H1 (cell line): ENCODE results near the gene PDE4D. TPM values are rescaled to one million over a fixed set of nuclear protein-coding genes. Genes with fewer than 3 reads are reported as not detected.

Experiments
- CTCF ChIA-PET: fragments of 300-600 bp; sonication (Branson Sonifier 250); formaldehyde crosslinking; loops from one replicate; lab custom pipeline; 2021; ENCODE audit not compliant: partially characterized antibody; lab: Charles Lee
- POLR2A ChIA-PET: fragments of 300-600 bp; sonication (Branson Sonifier 250); formaldehyde crosslinking; loops from one replicate; lab custom pipeline; 2021; ENCODE audit warnings: inconsistent platforms; ENCODE audit not compliant: partially characterized antibody; lab: Charles Lee
- DNase-seq, 2 experiments: peaks; one replicate each; pipeline versions ENCODE4 v3.0.0 to v3.0.0-alpha.2; 2010 to 2022; ENCODE audit warnings: low spot score in 2 of 2, low read depth in 1 of 2, mixed read lengths in 1 of 2
- FAIRE-seq: peaks from 2 replicates; lab custom pipeline; 2011; peaks lifted over from hg19 to GRCh38; lab: Jason Lieb, UNC
- H2AFZ ChIP-seq: 2 replicates; pipeline ENCODE4 v1.8.1; 2012; ENCODE audit warnings: low read length, inconsistent platforms
- H2AK5ac ChIP-seq: 2 replicates; pipeline ENCODE4 v1.6.1; 2013; ENCODE audit warnings: low read depth, low read length
- H2BK120ac ChIP-seq: replicated peaks from 2 replicates; pipeline ENCODE3; 2013; ENCODE audit warnings: low read depth, low read length, inconsistent platforms
- H2BK12ac ChIP-seq: 2 replicates; pipeline ENCODE4 v1.6.1; 2013; ENCODE audit warnings: low read depth, low read length
- H2BK15ac ChIP-seq: 2 replicates; pipeline ENCODE4 v1.6.1; 2013; ENCODE audit warnings: low read length
- H2BK20ac ChIP-seq: 2 replicates; pipeline ENCODE4 v1.6.1; 2013; ENCODE audit warnings: low read length
- H2BK5ac ChIP-seq: 2 replicates; pipeline ENCODE4 v1.6.1; 2013; ENCODE audit warnings: low read depth, low read length
- H3K14ac ChIP-seq: 2 replicates; pipeline ENCODE4 v1.6.1; 2013; ENCODE audit warnings: inconsistent platforms; ENCODE audit not compliant: insufficient read length
- H3K18ac ChIP-seq: 2 replicates; pipeline ENCODE4 v1.6.1; 2013; ENCODE audit warnings: low read length; ENCODE audit errors: extremely low read depth
- H3K23ac ChIP-seq: 2 replicates; pipeline ENCODE4 v1.6.1; 2013; ENCODE audit warnings: inconsistent platforms; ENCODE audit not compliant: insufficient read length
- H3K23me2 ChIP-seq: 2 replicates; pipeline ENCODE4 v1.6.1; 2013; ENCODE audit warnings: low read depth, low read length
- H3K27ac ChIP-seq: 2 replicates; pipeline ENCODE4 v1.6.1; 2011; ENCODE audit warnings: low read depth, low read length, inconsistent platforms
- H3K27me3 ChIP-seq, 4 experiments: replicated peaks in 1 of 4; 1 replicate in 1 of 4; 2 replicates in 3 of 4; pipeline versions ENCODE4 v1.6.1 to v1.8.1; 2011 to 2013; ENCODE audit warnings: low read length in 3 of 4, mild to moderate bottlenecking in 3 of 4, inconsistent platforms in 2 of 4, mixed read lengths in 2 of 4, moderate library complexity in 1 of 4; ENCODE audit not compliant: control insufficient read depth in 3 of 4, insufficient read depth in 3 of 4; ENCODE audit errors: extremely low read depth in 1 of 4
- H3K36me3 ChIP-seq, 4 experiments: 2 replicates each; pipeline versions ENCODE4 v1.6.1 to v1.8.1; 2011 to 2013; ENCODE audit warnings: mild to moderate bottlenecking in 4 of 4, low read length in 3 of 4, moderate library complexity in 2 of 4, control low read depth in 1 of 4, inconsistent platforms in 1 of 4; ENCODE audit not compliant: insufficient read depth in 4 of 4, control insufficient read depth in 2 of 4
- H3K4ac ChIP-seq: replicated peaks from 2 replicates; pipeline ENCODE3; 2013; ENCODE audit warnings: low read length, low read depth, mixed read lengths, inconsistent platforms; ENCODE audit not compliant: insufficient read length
- H3K4me1 ChIP-seq, 4 experiments: replicated peaks in 1 of 4; 1 replicate in 1 of 4; 2 replicates in 3 of 4; pipeline versions ENCODE4 v1.6.1 to v1.8.1; 2011 to 2013; ENCODE audit warnings: low read length in 3 of 4, inconsistent platforms in 2 of 4, mixed read lengths in 1 of 4; ENCODE audit not compliant: insufficient read depth in 4 of 4, control insufficient read depth in 3 of 4
- H3K4me2 ChIP-seq, 2 experiments: 2 replicates each; pipeline versions ENCODE4 v1.6.1 to v1.8.1; 2011 to 2013; ENCODE audit warnings: low read depth in 2 of 2, low read length in 2 of 2, control low read depth in 1 of 2, inconsistent platforms in 1 of 2, mild to moderate bottlenecking in 1 of 2; ENCODE audit not compliant: insufficient read depth in 1 of 2
- H3K4me3 ChIP-seq, 4 experiments: fragments of 200-600, 300-600 bp in 1 of 4; sonication (generic), shearing (Covaris generic), sonication (Bioruptor Twin) in 1 of 4; 2 replicates each; pipeline versions ENCODE4 v1.5.1 to v1.8.1; 2011 to 2016; ENCODE audit warnings: low read length in 4 of 4, low read depth in 3 of 4, control low read depth in 2 of 4, inconsistent platforms in 2 of 4, mild to moderate bottlenecking in 2 of 4, mixed read lengths in 1 of 4, moderate library complexity in 1 of 4; ENCODE audit not compliant: insufficient read depth in 2 of 4; ENCODE audit errors: extremely low read depth in 1 of 4
- H3K56ac ChIP-seq: replicated peaks from 2 replicates; pipeline ENCODE3; 2013; ENCODE audit warnings: low read depth, mild to moderate bottlenecking, mixed read lengths, low read length, inconsistent platforms; ENCODE audit not compliant: insufficient read length
- H3K79me1 ChIP-seq: 2 replicates; pipeline ENCODE4 v1.6.1; 2013; ENCODE audit warnings: low read depth, low read length, control low read depth
- H3K79me2 ChIP-seq, 2 experiments: 2 replicates each; pipeline versions ENCODE4 v1.6.1 to v1.8.1; 2012 to 2013; ENCODE audit warnings: low read length in 2 of 2, mild to moderate bottlenecking in 2 of 2, inconsistent platforms in 1 of 2; ENCODE audit not compliant: insufficient read depth in 2 of 2, control insufficient read depth in 1 of 2
- H3K9ac ChIP-seq, 4 experiments: replicated peaks in 1 of 4; 1 replicate in 1 of 4; 2 replicates in 3 of 4; pipeline versions ENCODE4 v1.6.1 to v1.8.1; 2011 to 2013; ENCODE audit warnings: low read depth in 3 of 4, low read length in 3 of 4, control low read depth in 2 of 4, mild to moderate bottlenecking in 2 of 4, moderate library complexity in 2 of 4, inconsistent platforms in 1 of 4; ENCODE audit errors: extremely low read depth in 1 of 4
- H3K9me3 ChIP-seq, 2 experiments: 2 replicates each; pipeline versions ENCODE4 v1.6.1 to v1.8.1; 2012 to 2013; ENCODE audit warnings: mild to moderate bottlenecking in 2 of 2, moderate library complexity in 2 of 2, control low read depth in 1 of 2, inconsistent platforms in 1 of 2, low read depth in 1 of 2, low read length in 1 of 2, mixed read lengths in 1 of 2; ENCODE audit not compliant: insufficient read depth in 2 of 2
- H4K20me1 ChIP-seq, 2 experiments: replicated peaks in 1 of 2; 2 replicates each; pipeline versions ENCODE3 to v1.8.1; 2011 to 2013; ENCODE audit warnings: inconsistent platforms in 2 of 2, low read length in 2 of 2, mild to moderate bottlenecking in 1 of 2; ENCODE audit not compliant: insufficient read depth in 2 of 2, control insufficient read depth in 1 of 2
- H4K5ac ChIP-seq: 2 replicates; pipeline ENCODE4 v1.6.1; 2013; ENCODE audit warnings: low read length, low read depth, mixed read lengths, inconsistent platforms; ENCODE audit not compliant: insufficient read length
- H4K8ac ChIP-seq: 2 replicates; pipeline ENCODE4 v1.8.0; 2013; ENCODE audit warnings: mild to moderate bottlenecking, moderate library complexity, low read length, inconsistent platforms; ENCODE audit not compliant: insufficient read depth; ENCODE audit errors: extremely low read depth
- H4K91ac ChIP-seq: replicated peaks from 2 replicates; pipeline ENCODE3; 2013; ENCODE audit warnings: low read length, mixed read lengths, inconsistent platforms; ENCODE audit not compliant: insufficient read length
- RNF2 ChIP-seq: fragments of 200-900, 300-1000 bp; sonication (generic); IDR thresholded peaks from 2 replicates; pipeline ENCODE4 v1.7.1; 2016; ENCODE audit warnings: borderline replicate concordance, low read depth, mild to moderate bottlenecking, antibody characterized with exemption, low read length; ENCODE audit not compliant: poor library complexity, severe bottlenecking; ENCODE audit errors: missing control alignments
- WGBS, 2 experiments: shearing (Covaris generic) in 1 of 2; methylation state at CpG; one replicate each; pipeline versions ENCODE4 v1.1.6 to v1.1.7; 2013 to 2015; ENCODE audit warnings: low lambda C conversion rate in 2 of 2, mixed read lengths in 2 of 2, inconsistent platforms in 1 of 2, low coverage in 1 of 2, missing lambda C conversion rate in 1 of 2; ENCODE audit not compliant: insufficient replicate concordance in 2 of 2, insufficient coverage in 1 of 2, insufficient read length in 1 of 2; ENCODE audit errors: extremely low coverage in 1 of 2, missing lambda C conversion rate in 1 of 2; 5-methylcytosine and 5-hydroxymethylcytosine counted together
- polyA plus RNA-seq, 7 experiments: library from polyadenylated mRNA; depleted of rRNA in 3 of 7; stranded (reverse) in 5 of 7; unstranded in 2 of 7; fragments of >200 nt in 5 of 7; fragments of 200-250 nt in 2 of 7; gene quantifications; 1 replicate in 5 of 7; 2 replicates in 1 of 7; 4 replicates in 1 of 7; pipeline versions ENCODE4 v1.2.1 to v1.2.3, GENCODE V29; 2011 to 2013; ENCODE audit warnings: missing spikeins in 2 of 7, mixed read lengths in 2 of 7
- total RNA-seq: library from RNA; stranded (reverse); fragmentation: NEBNext Ultra II Directional; extraction: Animal tissue kit (Norgen Biotek cat#: 25700); gene quantifications from 2 replicates; pipeline ENCODE4 v1.2.1, GENCODE V29; 2021

Gene PDE4D
- total and polyA plus RNA-seq, 2 of the 8 experiments (the other 6 are each of a cell fraction or from before 2014, with no cell fraction given), result 2.3 to 3.7 TPM

DNA sequence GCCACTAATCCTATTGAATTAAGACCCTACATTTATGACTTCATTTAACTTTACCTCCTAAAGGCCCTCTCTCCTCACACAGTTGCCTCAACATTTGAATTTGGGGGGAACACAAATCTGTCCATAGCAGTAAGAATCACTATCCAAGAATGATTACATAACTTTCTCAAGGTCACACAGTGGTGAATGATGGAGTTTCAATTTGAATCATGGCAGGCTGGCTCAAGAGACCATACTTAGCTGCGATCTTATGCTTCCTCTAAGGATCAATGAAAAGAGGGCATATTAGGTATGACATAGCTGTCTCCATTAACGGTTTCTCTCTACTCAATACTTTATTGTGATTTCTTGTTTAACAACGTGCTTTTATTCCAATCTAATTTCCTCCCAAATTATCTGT is 44.1 kb upstream of the PDE4D start:
- no peak for FAIRE-seq
- no peak overlapping the region for H3K18ac ChIP-seq
- H3K23ac ChIP-seq, result no peak overlapping the region
- H4K8ac ChIP-seq, result no peak overlapping the region
- no peaks in the 10 kb centered on the region for H3K36me3 ChIP-seq
- H3K4me2 ChIP-seq, result no peak overlapping the region
- DNase-seq, result no peak
- H2AFZ ChIP-seq, result no peak overlapping the region
- H2BK15ac ChIP-seq, result no peak overlapping the region
- H3K23me2 ChIP-seq, result no peaks in the 10 kb centered on the region
- no peak overlapping the region for H2BK12ac ChIP-seq
- no peak overlapping the region for H3K4ac ChIP-seq
- no peak overlapping the region for H2BK120ac ChIP-seq
- no peak overlapping the region for H3K14ac ChIP-seq
- H3K4me3 ChIP-seq, result no peak overlapping the region
- H3K56ac ChIP-seq, result no peak overlapping the region
- ChIA-PET POLR2A (no interaction called here), CTCF (interaction anchor here (1.0 to 1.6 kb wide), 5 partner anchors 11 to 349 kb away, joined by 3 to 4 read pairs (median 3); no protein-coding TSS in a partner anchor)
- no peaks in the 10 kb centered on the region for H4K20me1 ChIP-seq
- no peak overlapping the region for H2BK20ac ChIP-seq
- H2AK5ac ChIP-seq, result no peak overlapping the region
- H3K79me2 ChIP-seq, result no peaks in the 10 kb centered on the region
- no peak for TF ChIP-seq RNF2
- no peak overlapping the region for H2BK5ac ChIP-seq
- H3K9me3 ChIP-seq, result no peaks in the 10 kb centered on the region
- H3K27ac ChIP-seq, result no peak overlapping the region
- H3K4me1 ChIP-seq, result no peaks in the 10 kb centered on the region
- H4K91ac ChIP-seq, result no peak overlapping the region
- no peak overlapping the region for H4K5ac ChIP-seq
- no peaks in the 10 kb centered on the region for H3K27me3 ChIP-seq
- no peaks in the 10 kb centered on the region for H3K79me1 ChIP-seq
- H3K9ac ChIP-seq, result no peak overlapping the region
- 83% methylated on average over 3 of the region's 3 CpGs; no CpG with 5 or more reads in 1 of the 2 experiments for WGBS, 2 experiments
